ENCODE measurements around the gene CHMP6.
"Not testable (repeated sequence)": the region's sequence is repeated elsewhere in the genome, so short reads cannot be mapped to it uniquely, and the experiment has no call there.

CHMP6 gene

GRCh38 chr17:81011951-81012350 is 20.3 kb downstream of the CHMP6 start:
- no peak for DNase-seq (ENCODE audit: low read depth in 2 of 2)

DNA sequence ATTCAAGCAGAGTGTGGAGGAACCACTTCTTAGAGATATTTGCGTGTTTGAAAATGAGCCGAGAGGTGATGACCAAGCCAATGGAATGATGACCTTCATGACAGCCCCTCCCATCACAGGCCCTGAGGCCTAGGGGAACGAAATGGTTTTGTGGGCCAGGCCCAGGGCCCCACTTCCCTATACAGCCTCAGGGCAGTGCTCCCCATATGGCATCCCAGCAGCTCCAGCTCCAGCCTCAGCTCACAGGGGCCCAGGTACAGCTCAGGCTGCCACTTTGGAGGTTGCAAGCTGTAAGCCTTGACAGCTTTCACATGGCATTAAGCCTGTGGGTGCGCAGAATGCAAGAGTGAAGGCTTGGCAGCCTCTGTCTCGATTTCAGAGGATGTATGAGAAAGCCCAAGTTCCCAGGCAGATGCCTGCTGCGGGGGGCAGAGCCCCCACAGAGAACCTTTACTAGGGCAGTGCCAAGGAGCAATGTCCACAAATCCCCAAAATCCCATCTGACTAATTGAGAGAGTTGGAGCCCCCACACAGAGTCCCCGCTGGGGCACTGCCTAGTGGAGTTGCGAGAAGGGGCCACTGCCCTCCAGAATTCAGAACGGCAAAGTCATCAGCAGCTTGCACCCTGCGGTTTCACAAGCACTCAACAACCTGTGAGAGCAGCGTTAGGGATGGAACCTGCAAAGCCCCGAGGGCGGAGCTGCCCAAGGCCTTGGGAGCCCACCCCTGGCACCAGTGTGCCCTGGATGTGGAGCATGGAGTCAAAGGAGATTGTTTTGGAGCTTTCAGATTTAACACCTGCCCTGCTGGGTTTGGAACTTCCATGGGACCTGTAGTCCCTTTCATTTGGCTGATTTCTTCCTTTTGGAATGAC is 21.2 kb downstream of the CHMP6 start:
- DNase-seq (ENCODE audit: low read depth in 2 of 2), result no peak

DNA sequence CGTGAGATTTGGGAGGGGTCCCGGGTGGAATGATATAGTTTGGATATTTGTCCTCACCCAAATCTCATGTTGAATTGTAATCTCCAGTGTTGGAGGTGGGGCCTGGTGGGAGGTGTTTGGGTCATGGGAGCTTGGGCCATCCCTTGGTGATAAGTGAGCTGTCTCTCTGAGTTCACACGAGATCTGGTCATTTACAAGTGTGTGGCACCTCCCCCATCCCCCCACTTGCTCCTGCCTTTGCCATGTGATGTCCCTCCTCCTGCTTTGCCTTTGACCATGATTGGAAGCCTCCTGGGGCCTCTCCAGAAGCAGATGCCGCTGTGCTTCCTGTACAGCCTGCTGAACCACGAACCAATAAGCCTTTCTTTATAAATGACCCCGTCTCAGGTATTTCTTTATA is 22.0 kb downstream of the CHMP6 start:
- no peak for DNase-seq (ENCODE audit: low read depth in 2 of 2)

GRCh38 chr17:81015136-81015535 is 23.5 kb downstream of the CHMP6 start:
- no peak for DNase-seq (ENCODE audit: low read depth in 2 of 2)

DNA sequence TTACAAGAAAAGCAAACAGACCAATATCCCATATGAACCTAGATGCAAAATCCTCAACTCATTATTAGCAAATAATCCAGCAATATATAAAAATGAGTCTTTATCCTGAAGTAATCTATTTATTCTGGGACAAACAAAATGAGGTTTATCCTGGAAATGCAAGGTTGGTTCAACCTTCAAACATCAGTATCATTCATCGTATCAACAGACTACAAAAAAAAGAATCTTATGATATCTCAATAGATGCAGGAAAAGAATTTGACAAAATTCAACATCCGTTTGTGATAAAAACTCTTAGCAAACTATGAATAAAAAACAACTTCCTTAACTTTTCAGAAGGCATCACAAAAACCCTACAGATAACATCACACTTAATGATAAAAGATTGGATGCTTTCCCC is 24.9 kb downstream of the CHMP6 start:
- DNase-seq (ENCODE audit: low read depth in 2 of 2), result no peak

GRCh38 chr17:81017330-81017729 is 25.7 kb downstream of the CHMP6 start:
- DNase-seq (ENCODE audit: low read depth in 2 of 2), result not testable (repeated sequence)

DNA sequence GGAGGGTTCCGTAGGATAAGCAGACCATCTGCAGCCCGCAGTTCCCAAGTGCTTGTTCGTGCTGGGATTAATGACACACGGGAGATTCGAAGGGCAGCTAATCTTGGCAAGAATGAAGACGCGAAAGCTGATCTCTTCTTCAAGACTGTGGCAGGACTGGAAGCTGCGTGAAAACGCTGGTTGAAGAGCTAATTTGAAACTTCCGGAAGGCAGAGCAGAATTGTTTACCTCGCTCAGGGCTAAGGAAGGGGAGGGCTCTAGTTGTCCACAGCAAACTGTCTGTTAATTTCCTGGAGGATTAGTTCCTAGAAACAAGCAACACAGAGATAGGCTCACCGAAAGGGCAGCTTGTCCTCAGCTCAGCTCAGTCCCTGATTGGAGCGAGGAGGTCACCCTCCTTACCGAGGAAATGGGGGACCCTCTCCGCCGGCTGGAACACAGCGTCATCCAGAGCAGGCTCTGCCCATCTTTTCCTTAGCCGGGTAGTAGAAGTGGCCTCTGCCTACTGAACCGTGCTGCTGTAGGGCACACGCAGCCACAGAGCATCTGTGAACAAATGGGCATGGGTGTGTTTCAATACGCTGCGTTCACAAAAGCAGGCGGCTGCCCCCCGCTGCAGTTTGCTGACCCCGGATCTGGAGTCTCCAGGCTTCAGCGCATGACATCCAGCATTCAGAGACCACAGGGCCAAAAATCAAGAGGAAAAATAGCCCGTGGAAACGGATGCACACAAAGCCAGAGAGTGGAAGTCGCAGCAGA is 26.6 kb downstream of the CHMP6 start:
- peak in 1 of 2 experiments; percentile 29 for DNase-seq (ENCODE audit: low read depth in 2 of 2)

GRCh38 chr17:81019563-81020442 is 28.2 kb downstream of the CHMP6 start:
- DNase-seq (ENCODE audit: low read depth in 2 of 2), result no peak

DNA sequence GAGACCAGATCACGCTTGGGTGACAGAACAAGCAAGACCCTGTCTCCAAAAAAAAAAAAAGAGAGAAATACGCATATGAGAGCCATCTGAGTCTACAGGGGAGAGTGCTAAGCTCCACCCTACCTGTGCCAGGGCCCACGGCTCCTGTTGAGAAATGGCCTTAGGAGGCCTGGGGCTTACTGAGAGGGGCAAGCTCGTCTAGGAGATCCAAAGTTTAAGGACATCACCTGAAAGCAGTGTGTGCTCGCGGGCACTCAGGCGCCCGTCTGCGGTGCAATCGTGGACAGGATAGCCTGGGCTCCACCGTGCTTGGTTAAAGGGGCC is 28.8 kb downstream of the CHMP6 start:
- DNase-seq (ENCODE audit: low read depth in 2 of 2), result no peak

DNA sequence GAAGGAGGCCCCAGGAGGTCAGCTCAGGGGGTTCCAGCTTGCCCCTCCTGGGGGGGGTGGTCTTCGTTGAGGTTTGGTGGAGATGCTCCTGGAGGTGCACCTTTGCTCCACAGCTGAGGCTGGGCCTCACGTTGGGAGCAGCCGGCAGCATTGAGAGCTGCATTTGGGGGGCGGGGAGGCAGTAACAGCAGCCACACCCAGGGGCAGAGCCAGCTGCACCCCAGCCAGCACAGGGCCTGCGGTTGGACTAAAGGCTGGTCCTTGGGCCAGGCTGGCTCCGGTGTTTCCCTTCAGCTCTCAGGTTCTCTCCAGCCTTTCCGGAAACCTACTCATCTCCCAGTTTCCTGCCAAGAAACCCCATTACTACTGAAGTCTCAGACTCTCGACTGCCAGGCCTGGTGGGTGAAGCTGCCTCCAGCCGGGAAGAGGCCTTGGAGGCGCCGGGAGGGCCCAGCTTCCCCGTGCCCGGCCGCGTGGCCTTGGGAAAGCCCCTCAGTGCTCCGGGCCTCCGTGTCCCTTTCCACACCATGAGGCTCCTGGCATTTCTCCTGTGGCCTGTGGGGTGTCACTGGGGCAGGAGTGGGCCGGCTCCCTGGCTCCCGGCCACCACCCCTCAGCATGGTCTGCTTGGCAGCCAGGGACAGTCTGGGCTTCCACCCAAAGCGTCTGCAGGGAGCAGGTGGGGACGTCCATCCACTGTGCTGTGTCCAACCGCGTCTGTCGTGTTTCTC is 29.3 kb downstream of the CHMP6 start:
- DNase-seq (ENCODE audit: low read depth in 2 of 2), result no peak

GRCh38 chr17:81021531-81022343 is 30.1 kb downstream of the CHMP6 start:
- DNase-seq (ENCODE audit: low read depth in 2 of 2), result no peak

- no peak for DNase-seq (ENCODE audit: low read depth in 2 of 2)
These were observed 30.7 kb downstream of the CHMP6 start for GRCh38 chr17:81022344-81022676.

GRCh38 chr17:81025065-81025740 is 33.6 kb downstream of the CHMP6 start:
- no peak for DNase-seq (ENCODE audit: low read depth in 2 of 2)

- no peak for DNase-seq (ENCODE audit: low read depth in 2 of 2)
These were observed 34.1 kb downstream of the CHMP6 start for GRCh38 chr17:81025741-81026129.

GRCh38 chr17:81026266-81027036 is 34.8 kb downstream of the CHMP6 start:
- no peak for DNase-seq (ENCODE audit: low read depth in 2 of 2)

- no peak for DNase-seq (ENCODE audit: low read depth in 2 of 2)
These were observed 35.4 kb downstream of the CHMP6 start for GRCh38 chr17:81027038-81027437.

- no peak for DNase-seq (ENCODE audit: low read depth in 2 of 2)
These were observed 36.2 kb downstream of the CHMP6 start for GRCh38 chr17:81027591-81028505.

GRCh38 chr17:81028506-81028858 is 36.8 kb downstream of the CHMP6 start:
- no peak for DNase-seq (ENCODE audit: low read depth in 2 of 2)
